Kidney (tissue), 14 donors: ENCODE data around the gene IKZF2. TPM values are rescaled to one million over a fixed set of nuclear protein-coding genes. Genes with fewer than 3 reads are reported as not detected.

Experiments
- DNase-seq, 5 donors: peaks; one replicate each; pipeline ENCODE4 v3.0.0-alpha.2; 2013 to 2020
- FAIRE-seq: peaks from 2 replicates; lab custom pipeline; 2012; peaks lifted over from hg19 to GRCh38; lab: Jason Lieb, UNC
- H3K27ac ChIP-seq, 2 donors: one replicate each; pipeline ENCODE4 v1.7.0; 2013; ENCODE audit warnings: low read depth in 2 of 2, low read length in 2 of 2, inconsistent platforms in 1 of 2
- H3K27me3 ChIP-seq: one replicate; pipeline ENCODE4 v1.7.1; 2013; ENCODE audit warnings: low read length, inconsistent platforms; ENCODE audit not compliant: control insufficient read depth, insufficient read depth
- H3K36me3 ChIP-seq, 3 donors: one replicate each; pipeline versions ENCODE4 v1.7.0 to v1.7.1; 2013; ENCODE audit warnings: low read length in 3 of 3, control low read depth in 1 of 3, inconsistent platforms in 1 of 3; ENCODE audit not compliant: insufficient read depth in 3 of 3, control insufficient read depth in 2 of 3
- H3K4me1 ChIP-seq, 3 donors: one replicate each; pipeline versions ENCODE4 v1.7.0 to v1.7.1; 2013; ENCODE audit warnings: low read length in 3 of 3, inconsistent platforms in 1 of 3, low read depth in 1 of 3; ENCODE audit not compliant: control insufficient read depth in 2 of 3, insufficient read depth in 2 of 3
- H3K4me3 ChIP-seq, 3 donors: one replicate each; pipeline versions ENCODE4 v1.7.0 to v1.8.1; 2013; ENCODE audit warnings: low read length in 3 of 3, control low read depth in 1 of 3, inconsistent platforms in 1 of 3
- H3K9ac ChIP-seq, 3 donors: one replicate each; pipeline versions ENCODE4 v1.7.0 to v1.7.1; 2013; ENCODE audit warnings: low read length in 3 of 3, control low read depth in 1 of 3, inconsistent platforms in 1 of 3
- H3K9me3 ChIP-seq, 3 donors: one replicate each; pipeline versions ENCODE4 v1.7.0 to v1.7.1; 2013; ENCODE audit warnings: low read length in 3 of 3, control low read depth in 1 of 3, inconsistent platforms in 1 of 3; ENCODE audit not compliant: control insufficient read depth in 2 of 3, insufficient read depth in 1 of 3
- CTCF ChIP-seq: IDR thresholded peaks from 3 replicates; pipeline ENCODE4 v1.5.1; 2012; ENCODE audit warnings: mild to moderate bottlenecking, moderate library complexity, borderline replicate concordance; ENCODE audit not compliant: insufficient read depth; ENCODE audit errors: extremely low read depth
- intact Hi-C: fragments of 100-400 bp; cut with DNase I; formaldehyde crosslinking; loops from one replicate; pipeline ENCODE4 v1.11.1; 2022
- polyA plus RNA-seq: library from polyadenylated mRNA; stranded (reverse); fragments of 350-450 nt; fragmentation: Illumina TruSeq; extraction: RNeasy Lipid Tissue Mini Kit (QIAGEN cat#74804); gene quantifications from one replicate; pipeline ENCODE4 v1.2.3, GENCODE V29; 2014; ENCODE audit warnings: low read depth, low replicate concordance; ENCODE audit not compliant: insufficient read depth
- total RNA-seq: library from RNA; stranded (reverse); fragmentation: NEBNext Ultra II Directional; extraction: Animal tissue kit (Norgen Biotek cat#: 25700); gene quantifications from one replicate; pipeline ENCODE4 v1.2.1, GENCODE V29; 2021
- donor health status: control.
- donor health status: control.
- donor health status: control.
- donor health status: control.
- donor health status: control.
- donor health status: DM: yes; HTN: yes; CAD: no.
- donor health status: Normal renal cell carcinoma (clear cell type).

The IKZF2 gene
- total and polyA plus RNA-seq, 2 donors from 2014 or later = 0.75 to 12.4 TPM

GRCh38 chr2:213107728-213108127 lies 43.7 kb downstream of the IKZF2 start:
- Histone ChIP-seq H3K9me3 (no peaks in the 10 kb centered on the region), H3K4me3 (no peak overlapping the region), H3K4me1 (no peaks in the 10 kb centered on the region), H3K27ac (no peak overlapping the region), H3K9ac (no peak overlapping the region), H3K36me3 (no peaks in the 10 kb centered on the region), H3K27me3 (no peaks in the 10 kb centered on the region)
- intact Hi-C loops = no loop called here
- FAIRE-seq = no peak
- TF ChIP-seq CTCF = no peak
- no peak for DNase-seq

- H3K4me3 ChIP-seq = no peak overlapping the region
- no peaks in the 10 kb centered on the region for H3K27me3 ChIP-seq
- TF ChIP-seq CTCF = no peak
- no peaks in the 10 kb centered on the region for H3K36me3 ChIP-seq
- intact Hi-C loops = no loop called here
- no peak overlapping the region for H3K9ac ChIP-seq
- FAIRE-seq (no peak), DNase-seq (no peak)
- H3K27ac ChIP-seq = no peak overlapping the region
- H3K4me1 ChIP-seq = no peaks in the 10 kb centered on the region
- no peaks in the 10 kb centered on the region for H3K9me3 ChIP-seq
These were observed 46.2 kb downstream of the IKZF2 start for GRCh38 chr2:213105212-213105611.

GRCh38 chr2:213104903-213105202 lies 46.6 kb downstream of the IKZF2 start:
- intact Hi-C loops = no loop called here
- Histone ChIP-seq H3K27me3 (no peaks in the 10 kb centered on the region), H3K9ac (no peak overlapping the region), H3K36me3 (no peaks in the 10 kb centered on the region), H3K4me3 (no peak overlapping the region), H3K27ac (no peak overlapping the region), H3K4me1 (no peaks in the 10 kb centered on the region), H3K9me3 (no peaks in the 10 kb centered on the region)
- FAIRE-seq = no peak
- DNase-seq = no peak
- no peak for TF ChIP-seq CTCF
